Keratinocyte (primary cell): Measurements from ENCODE around the gene CD44. TPM values are rescaled to one million over a fixed set of nuclear protein-coding genes. Genes with fewer than 3 reads are reported as not detected.

Source experiments
- DNase-seq: peaks from one replicate; pipeline ENCODE4 v3.0.0-alpha.2; 2011; ENCODE audit warnings: low read depth, missing footprints, low spot score
- FAIRE-seq: peaks from 2 replicates; lab custom pipeline; 2011; peaks lifted over from hg19 to GRCh38; lab: Jason Lieb, UNC
- H2AFZ ChIP-seq: 2 replicates; pipeline ENCODE4 v1.6.0; 2012; ENCODE audit warnings: low read length, control low read depth, inconsistent platforms; ENCODE audit not compliant: control insufficient read depth
- H3K27ac ChIP-seq: 2 replicates; pipeline ENCODE4 v1.5.1; 2011; ENCODE audit warnings: low read length; ENCODE audit not compliant: control insufficient read depth, insufficient read depth
- H3K27me3 ChIP-seq: 3 replicates; pipeline ENCODE4 v1.6.0; 2011; ENCODE audit warnings: low read length; ENCODE audit not compliant: control insufficient read depth, insufficient read depth; ENCODE audit errors: extremely low read depth
- H3K36me3 ChIP-seq, 2 experiments: 2 replicates in 1 of 2; 3 replicates in 1 of 2; pipeline ENCODE4 v1.5.1; 2011; ENCODE audit warnings: low read length in 2 of 2, mild to moderate bottlenecking in 1 of 2; ENCODE audit not compliant: control insufficient read depth in 2 of 2, insufficient read depth in 2 of 2; ENCODE audit errors: extremely low read depth in 1 of 2
- H3K4me1 ChIP-seq: 3 replicates; pipeline ENCODE4 v1.5.1; 2011; ENCODE audit warnings: low read length; ENCODE audit not compliant: control insufficient read depth, insufficient read depth; ENCODE audit errors: extremely low read depth
- H3K4me2 ChIP-seq: 3 replicates; pipeline ENCODE4 v1.6.0; 2011; ENCODE audit warnings: low read depth, low read length; ENCODE audit not compliant: control insufficient read depth, insufficient read depth; ENCODE audit errors: extremely low read depth
- H3K4me3 ChIP-seq, 3 experiments: fragments of 200-600 bp in 1 of 3; sonication (generic) in 1 of 3; 2 replicates in 2 of 3; 3 replicates in 1 of 3; pipeline ENCODE4 v1.5.1; 2011 to 2016; ENCODE audit warnings: low read length in 3 of 3, mild to moderate bottlenecking in 3 of 3, control low read depth in 2 of 3, inconsistent platforms in 1 of 3, low read depth in 1 of 3, mixed read lengths in 1 of 3, mixed run types in 1 of 3, moderate library complexity in 1 of 3; ENCODE audit not compliant: control insufficient read depth in 2 of 3, insufficient read depth in 2 of 3; ENCODE audit errors: extremely low read depth in 1 of 3
- H3K79me2 ChIP-seq: 2 replicates; pipeline ENCODE4 v1.6.0; 2012; ENCODE audit warnings: low read length; ENCODE audit not compliant: control insufficient read depth, insufficient read depth
- H3K9ac ChIP-seq: 3 replicates; pipeline ENCODE4 v1.6.0; 2011; ENCODE audit warnings: low read length; ENCODE audit not compliant: control insufficient read depth, insufficient read depth; ENCODE audit errors: extremely low read depth
- H3K9me1 ChIP-seq: 3 replicates; pipeline ENCODE4 v1.6.0; 2011; ENCODE audit warnings: low read length; ENCODE audit not compliant: control insufficient read depth, insufficient read depth; ENCODE audit errors: extremely low read depth
- H3K9me3 ChIP-seq: 2 replicates; pipeline ENCODE4 v1.5.1; 2012; ENCODE audit warnings: low read depth, low read length; ENCODE audit not compliant: control insufficient read depth
- H4K20me1 ChIP-seq: 3 replicates; pipeline ENCODE4 v1.6.0; 2011; ENCODE audit warnings: low read length; ENCODE audit not compliant: control insufficient read depth, insufficient read depth; ENCODE audit errors: extremely low read depth
- CTCF ChIP-seq, 3 experiments: IDR thresholded peaks in 1 of 3; conservative IDR thresholded peaks in 1 of 3; optimal IDR thresholded peaks in 1 of 3; 2 replicates in 2 of 3; 3 replicates in 1 of 3; pipeline versions ENCODE3 to v1.5.1; 2011; ENCODE audit warnings: low read length in 3 of 3, mild to moderate bottlenecking in 3 of 3, moderate library complexity in 2 of 3, control low read depth in 1 of 3, inconsistent platforms in 1 of 3; ENCODE audit not compliant: insufficient read depth in 2 of 3; ENCODE audit errors: extremely low read depth in 1 of 3
- EZH2 ChIP-seq: IDR thresholded peaks from one replicate; pipeline ENCODE4 v1.6.1; 2012; ENCODE audit warnings: inconsistent platforms, mild to moderate bottlenecking, low read length, moderate library complexity
- dilution Hi-C: fragments of 300-500 bp; cut with MboI; formaldehyde crosslinking; loops from one replicate; pipeline ENCODE4 v1.7.0; 2020; ENCODE audit warnings: low sequenced_read_pairs; ENCODE audit not compliant: extremely low pct_ligation_motif_present
- polyA plus RNA-seq, 5 experiments: library from polyadenylated mRNA; depleted of rRNA in 3 of 5; stranded (reverse) in 3 of 5; stranded (forward) in 1 of 5; unstranded in 1 of 5; fragments of >200 nt; gene quantifications; 1 replicate in 1 of 5; 2 replicates in 3 of 5; 3 replicates in 1 of 5; pipeline versions ENCODE4 v1.2.1 to v1.2.3, GENCODE V29; 2011 to 2012; ENCODE audit warnings: missing spikeins in 2 of 5, low read depth in 1 of 5, low replicate concordance in 1 of 5

CD44 gene
- polyA plus RNA-seq, 1 donor (not counting 4 experiments of a cell fraction or from before 2014, with no cell fraction given) = 2,038 TPM

GRCh38 chr11:35101223-35101622 is 37.7 kb upstream of the CD44 start:
- no peak for FAIRE-seq
- Histone ChIP-seq H4K20me1 (no peaks in the 10 kb centered on the region), H3K9me3 (no peaks in the 10 kb centered on the region), H3K27ac (no peak overlapping the region), H3K4me3 (no peak overlapping the region), H3K9me1 (no peaks in the 10 kb centered on the region), H3K27me3 (no peaks in the 10 kb centered on the region), H3K79me2 (no peaks in the 10 kb centered on the region), H3K4me2 (no peak overlapping the region), H3K9ac (no peak overlapping the region), H3K36me3 (no peaks in the 10 kb centered on the region), H2AFZ (no peak overlapping the region), H3K4me1 (peaks cover 14% of the 10 kb centered on the region)
- no peak for DNase-seq
- TF ChIP-seq EZH2 (no peak), CTCF (optimal IDR thresholded peaks at IDR 0.05 in 1 of 3, IDR thresholded peaks at IDR 0.05 in 1 of 3, conservative IDR thresholded peaks at IDR 0.05 in 1 of 3; ENCODE audit: extremely low read depth in 1 of 3, insufficient read depth in 2 of 3, low read length in 3 of 3) (no peak)
- dilution Hi-C loops = no loop called here

- TF ChIP-seq EZH2 = no peak
- TF ChIP-seq CTCF (optimal IDR thresholded peaks at IDR 0.05 in 1 of 3, IDR thresholded peaks at IDR 0.05 in 1 of 3, conservative IDR thresholded peaks at IDR 0.05 in 1 of 3; ENCODE audit: extremely low read depth in 1 of 3, insufficient read depth in 2 of 3, low read length in 3 of 3) = no peak
- H3K4me3 ChIP-seq = no peak overlapping the region
- no peaks in the 10 kb centered on the region for H4K20me1 ChIP-seq
- FAIRE-seq (no peak), DNase-seq (no peak)
- no peak overlapping the region for H2AFZ ChIP-seq
- no peak overlapping the region for H3K27ac ChIP-seq
- no peaks in the 10 kb centered on the region for H3K9me1 ChIP-seq
- H3K36me3 ChIP-seq = no peaks in the 10 kb centered on the region
- H3K9ac ChIP-seq = no peak overlapping the region
- no peaks in the 10 kb centered on the region for H3K9me3 ChIP-seq
- no peak overlapping the region for H3K4me2 ChIP-seq
- peaks cover 14% of the 10 kb centered on the region for H3K4me1 ChIP-seq
- dilution Hi-C loops = no loop called here
- no peaks in the 10 kb centered on the region for H3K79me2 ChIP-seq
- H3K27me3 ChIP-seq = no peaks in the 10 kb centered on the region
Measured at GRCh38 chr11:35102267-35102666, 36.7 kb upstream of the CD44 start.
